Tibial nerve (tissue), 4 donors: ENCODE data around the gene NTRK2. TPM values are rescaled to one million over a fixed set of nuclear protein-coding genes. Genes with fewer than 3 reads are reported as not detected.

ENCODE experiments used
- DNase-seq, 2 donors: peaks; one replicate each; pipeline ENCODE4 v3.0.0-alpha.2; 2019; ENCODE audit warnings: low spot score in 2 of 2
- H3K27ac ChIP-seq, 4 donors: fragments of 200-600 bp; sonication (generic) in 3 of 4; one replicate each; pipeline ENCODE4 v1.5.1; 2017 to 2019; ENCODE audit warnings: mild to moderate bottlenecking in 1 of 4
- H3K27me3 ChIP-seq, 2 donors: fragments of 200-600 bp; sonication (generic) in 1 of 2; one replicate each; pipeline versions ENCODE4 v1.5.1 to v1.6.0; 2017 to 2019
- H3K36me3 ChIP-seq, 3 donors: fragments of 200-600 bp; sonication (generic); one replicate each; pipeline ENCODE4 v1.5.1; 2018 to 2019
- H3K4me1 ChIP-seq, 4 donors: fragments of 200-600 bp; sonication (generic) in 3 of 4; one replicate each; pipeline ENCODE4 v1.5.1; 2017 to 2019
- H3K4me3 ChIP-seq, 4 donors: fragments of 200-600 bp; sonication (generic) in 3 of 4; one replicate each; pipeline ENCODE4 v1.5.1; 2017 to 2019; ENCODE audit warnings: mild to moderate bottlenecking in 1 of 4, moderate library complexity in 1 of 4
- H3K9me3 ChIP-seq, 4 donors: fragments of 200-600 bp; sonication (generic) in 3 of 4; one replicate each; pipeline ENCODE4 v1.5.1; 2017 to 2019
- EP300 ChIP-seq, 2 donors: sonication (generic); formaldehyde crosslinking; IDR thresholded peaks; one replicate each; pipeline ENCODE4 v1.6.1; 2017; ENCODE audit warnings: antibody characterized with exemption in 2 of 2, mild to moderate bottlenecking in 1 of 2
- POLR2A ChIP-seq, 2 donors: fragments of 450-650 bp; IDR thresholded peaks; one replicate each; pipeline ENCODE4 v1.6.1; 2017; ENCODE audit warnings: antibody characterized with exemption in 2 of 2, mild to moderate bottlenecking in 2 of 2, moderate library complexity in 2 of 2
- WGBS, 2 donors: methylation state at CpG; one replicate each; pipeline ENCODE4 v1.1.5; 2018; 5-methylcytosine and 5-hydroxymethylcytosine counted together
- total RNA-seq, 4 donors: library from RNA; depleted of rRNA; stranded (reverse); fragments of >200 nt; gene quantifications; one replicate each; pipeline ENCODE4 v1.1.0, GENCODE V29; 2016
- TF ChIP-seq, protein P1 (sequence below), 5 experiments: fragments of 200-600 bp in 3 of 5; fragments of 450-650 bp in 2 of 5; sonication (generic) in 3 of 5; IDR thresholded peaks; one replicate each; pipeline ENCODE4 v1.5.1; 2016 to 2019; ENCODE audit warnings: antibody characterized with exemption in 5 of 5, mild to moderate bottlenecking in 3 of 5, moderate library complexity in 2 of 5

Gene NTRK2
- total RNA-seq, 4 donors from 2014 or later, result 46.7 to 83.4 (median 69.5) TPM

DNA sequence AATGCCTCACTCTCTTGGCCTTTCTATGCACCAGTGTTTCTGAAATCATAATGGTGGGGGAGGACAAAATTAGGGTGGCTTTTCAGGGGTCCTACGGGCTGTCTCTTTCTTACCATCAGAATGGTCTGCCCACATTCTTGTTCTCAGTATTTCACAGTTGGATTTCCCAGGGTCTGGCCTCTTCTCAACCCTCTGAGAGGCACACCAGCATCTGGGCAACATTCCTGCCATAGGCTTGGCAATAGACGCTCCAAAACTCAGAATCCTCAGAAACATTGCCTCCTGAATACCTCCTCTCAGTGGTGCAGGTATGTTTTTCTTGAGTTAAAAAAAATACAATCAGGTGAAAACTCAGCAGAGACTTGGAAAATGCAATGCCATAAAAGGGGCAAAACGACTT lies 358.3 kb downstream of the NTRK2 start:
- WGBS, 2 donors, result 84 to 90% methylated on average over 3 of the region's 3 CpGs
- TF ChIP-seq, protein P1, sequence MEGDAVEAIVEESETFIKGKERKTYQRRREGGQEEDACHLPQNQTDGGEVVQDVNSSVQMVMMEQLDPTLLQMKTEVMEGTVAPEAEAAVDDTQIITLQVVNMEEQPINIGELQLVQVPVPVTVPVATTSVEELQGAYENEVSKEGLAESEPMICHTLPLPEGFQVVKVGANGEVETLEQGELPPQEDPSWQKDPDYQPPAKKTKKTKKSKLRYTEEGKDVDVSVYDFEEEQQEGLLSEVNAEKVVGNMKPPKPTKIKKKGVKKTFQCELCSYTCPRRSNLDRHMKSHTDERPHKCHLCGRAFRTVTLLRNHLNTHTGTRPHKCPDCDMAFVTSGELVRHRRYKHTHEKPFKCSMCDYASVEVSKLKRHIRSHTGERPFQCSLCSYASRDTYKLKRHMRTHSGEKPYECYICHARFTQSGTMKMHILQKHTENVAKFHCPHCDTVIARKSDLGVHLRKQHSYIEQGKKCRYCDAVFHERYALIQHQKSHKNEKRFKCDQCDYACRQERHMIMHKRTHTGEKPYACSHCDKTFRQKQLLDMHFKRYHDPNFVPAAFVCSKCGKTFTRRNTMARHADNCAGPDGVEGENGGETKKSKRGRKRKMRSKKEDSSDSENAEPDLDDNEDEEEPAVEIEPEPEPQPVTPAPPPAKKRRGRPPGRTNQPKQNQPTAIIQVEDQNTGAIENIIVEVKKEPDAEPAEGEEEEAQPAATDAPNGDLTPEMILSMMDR (IDR thresholded peaks at IDR 0.05), result no peak
- no peak for TF ChIP-seq EP300 (IDR thresholded peaks at IDR 0.05)
- TF ChIP-seq POLR2A (IDR thresholded peaks at IDR 0.05), result no peak

DNA sequence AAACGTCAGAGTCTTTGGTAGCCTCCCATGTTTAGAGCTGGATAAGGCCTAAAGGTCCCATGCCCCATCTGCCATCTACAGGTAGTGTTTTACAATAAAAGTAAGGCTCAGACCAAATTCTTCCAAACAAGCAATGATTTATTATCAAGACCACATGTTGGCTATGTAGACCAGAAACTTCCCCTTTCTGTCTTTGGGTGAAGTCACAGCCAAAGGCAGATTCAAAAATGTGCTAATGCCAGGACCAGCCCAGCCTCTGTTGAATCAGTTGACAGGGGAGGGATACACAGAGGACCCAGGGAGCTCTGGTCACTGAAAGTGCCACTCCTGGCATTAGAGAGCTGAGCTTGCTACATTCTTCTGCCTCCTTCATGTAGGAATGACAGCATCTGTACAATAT lies 360.8 kb downstream of the NTRK2 start:
- DNase-seq, result no peak
- H3K4me1 ChIP-seq, result peaks cover 0 to 5% (median 0%) of the 10 kb centered on the region in 4 donors
- H3K27ac ChIP-seq, result no peak overlapping the region
- WGBS, 2 donors, result 50 to 57% methylated on average over 1 of the region's 1 CpG
- H3K36me3 ChIP-seq, result no peaks in the 10 kb centered on the region
- H3K9me3 ChIP-seq, result peaks cover 0 to 6% (median 0%) of the 10 kb centered on the region in 4 donors
- TF ChIP-seq, protein P1 (IDR thresholded peaks at IDR 0.05), result no peak
- TF ChIP-seq POLR2A (IDR thresholded peaks at IDR 0.05) (no peak), EP300 (IDR thresholded peaks at IDR 0.05) (no peak)
- no peak overlapping the region for H3K4me3 ChIP-seq
- H3K27me3 ChIP-seq, result no peaks in the 10 kb centered on the region

More for the DNA sequence above, 358.3 kb downstream of the NTRK2 start:
- Histone ChIP-seq H3K9me3 (peaks cover 0 to 2% (median 0%) of the 10 kb centered on the region in 4 donors), H3K36me3 (no peaks in the 10 kb centered on the region), H3K4me3 (no peak overlapping the region), H3K27me3 (no peaks in the 10 kb centered on the region), H3K27ac (no peak overlapping the region), H3K4me1 (peaks cover 0 to 16% (median 0%) of the 10 kb centered on the region in 4 donors)
- DNase-seq, result no peak

DNA sequence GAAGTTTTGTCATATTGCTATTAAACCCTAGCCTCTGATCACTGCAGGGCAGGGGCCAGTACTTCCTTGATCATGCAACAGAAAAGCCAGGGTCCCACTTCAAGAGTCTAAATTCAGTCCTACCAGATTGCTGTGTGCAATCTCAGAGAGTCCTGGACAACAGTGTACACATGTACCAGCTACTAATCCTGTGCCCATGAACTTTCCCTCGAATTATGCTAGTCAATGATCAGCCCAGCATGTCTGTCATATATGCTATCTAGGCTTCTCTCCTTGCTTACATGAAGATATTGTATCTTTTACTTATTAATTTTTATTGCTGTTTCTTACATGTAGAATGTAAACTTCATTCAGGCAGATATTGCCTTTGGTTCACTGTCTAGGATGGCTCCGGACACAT lies 367.0 kb downstream of the NTRK2 start:
- Histone ChIP-seq H3K4me1 (peaks cover 0 to 25% (median 0%) of the 10 kb centered on the region in 4 donors), H3K4me3 (no peak overlapping the region), H3K36me3 (no peaks in the 10 kb centered on the region), H3K27ac (no peak overlapping the region), H3K9me3 (peaks cover 0 to 6% (median 0%) of the 10 kb centered on the region in 4 donors), H3K27me3 (no peaks in the 10 kb centered on the region)
- DNase-seq, result no peak
- TF ChIP-seq POLR2A (IDR thresholded peaks at IDR 0.05) (no peak), EP300 (IDR thresholded peaks at IDR 0.05) (no peak)
- TF ChIP-seq, protein P1 (IDR thresholded peaks at IDR 0.05), result no peak
- 50 to 80% methylated on average over 2 of the region's 2 CpGs for WGBS, 2 donors

DNA sequence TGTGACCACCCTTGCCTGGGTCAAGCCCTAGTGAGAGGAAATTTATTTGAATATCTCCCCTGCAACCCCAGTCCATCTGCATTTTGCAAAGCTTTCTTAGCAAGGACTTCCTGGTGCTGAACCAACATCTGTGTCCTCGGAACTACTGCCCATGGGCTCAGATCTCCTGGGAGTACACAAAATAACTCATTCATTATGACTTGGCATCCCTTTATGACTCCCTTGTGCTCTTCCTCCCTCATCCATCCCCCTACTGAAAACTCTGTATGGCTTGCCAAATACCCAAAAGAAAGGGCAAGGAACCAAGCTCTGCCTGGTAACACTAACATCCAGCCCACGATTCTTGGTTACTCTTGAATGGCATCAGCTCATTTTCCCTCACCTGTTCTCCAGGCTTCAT lies 368.5 kb downstream of the NTRK2 start:
- H3K27me3 ChIP-seq, result no peaks in the 10 kb centered on the region
- H3K27ac ChIP-seq, result peak overlapping the region in 2 of 4 donors; percentile 38 to 53
- DNase-seq, result no peak
- H3K4me1 ChIP-seq, result peaks cover 0 to 25% (median 0%) of the 10 kb centered on the region in 4 donors
- 36 to 41% methylated on average over 2 of the region's 2 CpGs for WGBS, 2 donors
- TF ChIP-seq POLR2A (IDR thresholded peaks at IDR 0.05) (no peak), EP300 (IDR thresholded peaks at IDR 0.05) (peak in 1 of 2 donors; percentile 37)
- no peaks in the 10 kb centered on the region for H3K36me3 ChIP-seq
- peaks cover 0 to 2% (median 0%) of the 10 kb centered on the region in 4 donors for H3K9me3 ChIP-seq
- H3K4me3 ChIP-seq, result no peak overlapping the region

DNA sequence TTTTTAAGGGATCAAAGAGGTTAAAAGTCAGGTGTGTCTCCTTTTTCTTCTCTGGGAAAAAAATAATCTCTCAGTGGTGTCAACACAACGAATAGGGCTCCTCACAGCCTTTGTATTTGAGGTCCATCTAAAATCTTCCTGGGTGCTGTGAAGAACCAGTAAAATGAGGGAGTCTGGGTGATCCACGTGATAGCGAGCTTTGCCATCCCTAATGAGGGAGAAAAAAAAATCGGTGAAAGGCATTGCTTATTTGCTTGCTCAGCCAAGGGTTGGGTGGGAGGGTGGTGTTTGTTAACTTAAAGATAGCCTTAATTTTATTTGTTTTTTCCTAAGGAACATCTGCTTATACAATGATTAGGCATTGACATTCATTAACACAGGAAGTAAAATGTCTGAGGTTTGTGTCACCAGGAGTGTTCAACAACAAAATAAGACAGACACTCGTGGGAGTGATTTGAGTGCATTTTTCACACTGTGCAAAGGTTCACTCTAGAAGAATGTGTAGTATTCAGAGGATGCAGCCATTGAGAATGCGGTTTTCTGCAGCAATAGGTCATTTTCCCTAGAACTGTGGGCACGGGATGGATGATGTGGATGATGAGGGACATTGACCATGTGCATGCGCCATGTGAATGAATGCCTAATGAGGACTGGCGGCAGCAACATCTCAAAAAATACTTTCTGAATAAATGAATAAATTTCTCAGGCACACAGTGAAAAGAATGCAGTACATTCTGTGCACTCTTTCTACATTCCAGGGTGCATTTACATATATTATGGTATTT lies 369.5 kb downstream of the NTRK2 start:
- peak in 1 of 2 donors; percentile 17 for TF ChIP-seq EP300 (IDR thresholded peaks at IDR 0.05)
- TF ChIP-seq, protein P1 (IDR thresholded peaks at IDR 0.05), result no peak
- no peaks in the 10 kb centered on the region for H3K36me3 ChIP-seq
- no peaks in the 10 kb centered on the region for H3K27me3 ChIP-seq
- no peak for DNase-seq
- no peaks in the 10 kb centered on the region for H3K9me3 ChIP-seq
- H3K4me1 ChIP-seq, result peaks cover 0 to 25% (median 0%) of the 10 kb centered on the region in 4 donors
- no peak overlapping the region for H3K4me3 ChIP-seq
- WGBS, 2 donors, result 56 to 59% methylated on average over 9 of the region's 9 CpGs
- H3K27ac ChIP-seq, result peak overlapping the region in 2 of 4 donors; percentile 34 to 53
